A549 (cell line): ENCODE data around the gene KPTN. TPM values are rescaled to one million over a fixed set of nuclear protein-coding genes. Genes with fewer than 3 reads are reported as not detected.

Experiments
- ATAC-seq, 2 experiments: fragments of 200-7000 bp in 1 of 2; fragments of >200 bp in 1 of 2; cut with Nextera tagmentation in 1 of 2; cut with Tn5 transposase in 1 of 2; 3 replicates each; pipeline versions ENCODE4 v1.8.0 to v1.9.1; 2018 to 2020; ENCODE audit warnings: mild to moderate bottlenecking in 1 of 2, moderate library complexity in 1 of 2
- CTCF ChIA-PET: fragments of 300-600 bp; sonication (Branson Sonifier 250); formaldehyde crosslinking; extraction: SDS; loops from one replicate; lab custom pipeline; 2021; ENCODE audit warnings: antibody characterized with exemption, inconsistent platforms; lab: Yijun Ruan, JAX
- POLR2A ChIA-PET: fragments of 350-600 bp; formaldehyde crosslinking; extraction: SDS; loops from one replicate; lab custom pipeline; 2021; ENCODE audit warnings: antibody characterized with exemption, inconsistent platforms; lab: Yijun Ruan, JAX
- DNase-seq, 2 experiments: peaks; one replicate each; pipeline versions ENCODE4 v3.0.0 to v3.0.0-alpha.2; 2011 to 2016; ENCODE audit warnings: low read depth in 1 of 2, low spot score in 1 of 2
- FAIRE-seq: peaks from 2 replicates; lab custom pipeline; 2011; peaks lifted over from hg19 to GRCh38; lab: Jason Lieb, UNC
- H3K27ac ChIP-seq, 2 experiments: fragments of >200 bp; sonication (Bioruptor Twin); formaldehyde crosslinking; 3 replicates each; pipeline ENCODE4 v1.5.1; 2016 to 2017
- H3K4me1 ChIP-seq: fragments of >200 bp; sonication (Bioruptor Twin); formaldehyde crosslinking; 3 replicates; pipeline ENCODE4 v1.6.1; 2016
- H3K4me2 ChIP-seq: fragments of >200 bp; sonication (Bioruptor Twin); formaldehyde crosslinking; 3 replicates; pipeline ENCODE4 v1.6.1; 2016
- H3K4me3 ChIP-seq: fragments of >200 bp; sonication (Bioruptor Twin); formaldehyde crosslinking; 3 replicates; pipeline ENCODE4 v1.5.1; 2016
- H3K9me3 ChIP-seq: fragments of >200 bp; sonication (Bioruptor Twin); formaldehyde crosslinking; 3 replicates; pipeline ENCODE4 v1.6.1; 2016
- ATOH8 ChIP-seq: fragments of 250-450 bp; sonication (Bioruptor Pico); IDR thresholded peaks from 2 replicates; pipeline ENCODE4 v1.5.0; 2020; ENCODE audit warnings: low read depth, mild to moderate bottlenecking, moderate library complexity
- CBX2 ChIP-seq: fragments of 200-600 bp; sonication (generic); IDR thresholded peaks from 2 replicates; pipeline ENCODE4 v1.6.1; 2016; ENCODE audit warnings: low read depth, mild to moderate bottlenecking, borderline replicate concordance
- CBX8 ChIP-seq: fragments of 200-600 bp; sonication (generic); IDR thresholded peaks from 2 replicates; pipeline ENCODE4 v1.6.1; 2016
- ESRRA ChIP-seq: fragments of 150-350 bp; IDR thresholded peaks from 2 replicates; pipeline ENCODE4 v1.6.1; 2014; ENCODE audit warnings: mild to moderate bottlenecking, low read length, borderline replicate concordance
- HEYL ChIP-seq: fragments of 250-450 bp; sonication (Bioruptor Pico); IDR thresholded peaks from 2 replicates; pipeline ENCODE4 v1.8.0; 2021; ENCODE audit warnings: mild to moderate bottlenecking, moderate library complexity
- HOXB5 ChIP-seq: fragments of 250-450 bp; sonication (Bioruptor Pico); IDR thresholded peaks from 2 replicates; pipeline ENCODE4 v1.5.0; 2020; ENCODE audit warnings: mild to moderate bottlenecking, moderate library complexity
- MAZ ChIP-seq: fragments of 150-350 bp; IDR thresholded peaks from 2 replicates; pipeline ENCODE4 v1.6.1; 2014; ENCODE audit warnings: antibody characterized with exemption, low read depth, low read length, borderline replicate concordance
- RCOR1 ChIP-seq: fragments of 150-350 bp; IDR thresholded peaks from 2 replicates; pipeline ENCODE4 v1.6.1; 2014; ENCODE audit warnings: antibody characterized with exemption, low read length, low read depth
- SREBF2 ChIP-seq: fragments of 450-650 bp; IDR thresholded peaks from 2 replicates; pipeline ENCODE4 v1.6.1; 2014; ENCODE audit warnings: mild to moderate bottlenecking, moderate library complexity
- ZFP36 ChIP-seq: fragments of 450-650 bp; IDR thresholded peaks from 2 replicates; pipeline ENCODE4 v1.6.1; 2014; ENCODE audit warnings: borderline replicate concordance; ENCODE audit not compliant: partially characterized antibody
- ZSCAN20 ChIP-seq: fragments of 250-450 bp; sonication (Bioruptor Pico); IDR thresholded peaks from 2 replicates; pipeline ENCODE4 v1.8.0; 2022; ENCODE audit warnings: mild to moderate bottlenecking, moderate library complexity
- WGBS: methylation state at CpG from one replicate; pipeline ENCODE4 v1.1.6; 2017; ENCODE audit errors: missing lambda C conversion rate; 5-methylcytosine and 5-hydroxymethylcytosine counted together
- polyA plus RNA-seq, 4 experiments: library from polyadenylated mRNA; depleted of rRNA in 3 of 4; stranded (reverse); fragments of >200 nt; fragmentation: RNase III in 1 of 4; extraction: RNeasy Plus Mini Kit Qiagen cat#74134 plus additional on column Dnase treatment in 1 of 4; gene quantifications; 2 replicates in 3 of 4; 3 replicates in 1 of 4; pipeline ENCODE4 v1.2.3, GENCODE V29; 2011 to 2017
- TF ChIP-seq, protein P1 (sequence below): IDR thresholded peaks from 2 replicates; pipeline ENCODE4 v1.6.1; 2012
- TF ChIP-seq, protein P2 (sequence below): fragments of >200 bp; sonication (Bioruptor Twin); formaldehyde crosslinking; IDR thresholded peaks from 3 replicates; pipeline ENCODE4 v1.6.1; 2016
- TF ChIP-seq, protein P3 (sequence below): fragments of >200 bp; sonication (Bioruptor Twin); formaldehyde crosslinking; IDR thresholded peaks from 3 replicates; pipeline ENCODE4 v1.5.1; 2016

Gene KPTN
- polyA plus RNA-seq, 2 of the 4 experiments (the other 2 are of a cell fraction) = 10.6 to 20.6 TPM

DNA sequence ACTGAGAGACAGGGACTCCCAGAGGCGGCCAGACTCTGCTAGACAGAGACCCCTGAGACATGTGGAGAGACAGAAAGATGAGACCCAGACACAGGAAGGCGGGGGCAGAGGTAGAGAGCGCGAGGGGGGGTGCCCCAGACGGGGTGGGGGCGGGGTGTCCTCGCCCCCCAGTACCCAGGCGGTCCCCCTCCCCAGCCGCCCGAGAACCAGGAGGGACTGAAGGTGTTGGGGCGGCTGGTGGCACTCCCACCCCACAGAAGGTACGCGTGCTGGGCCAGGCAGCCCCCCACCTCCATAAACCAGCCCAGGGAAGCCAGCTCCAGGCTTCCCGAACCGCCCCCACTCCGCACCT is 12.7 kb downstream of the KPTN start:
- peaks cover 19% of the 10 kb centered on the region; the same call in 2 of the 3 replicates for H3K4me1 ChIP-seq
- peak overlapping the region; percentile 41 for H3K4me3 ChIP-seq
- ATAC-seq = peak in 1 of 2 experiments; percentile 4; a peak in 2 of 6 replicates
- H3K27ac ChIP-seq = peak overlapping the region in 1 of 2 experiments; percentile 69; a peak in 2 of 6 replicates
- no peak for FAIRE-seq
- H3K4me2 ChIP-seq = peak overlapping the region; percentile 97
- WGBS = 4% methylated on average over 6 of the region's 16 CpGs
- TF ChIP-seq, protein P1, sequence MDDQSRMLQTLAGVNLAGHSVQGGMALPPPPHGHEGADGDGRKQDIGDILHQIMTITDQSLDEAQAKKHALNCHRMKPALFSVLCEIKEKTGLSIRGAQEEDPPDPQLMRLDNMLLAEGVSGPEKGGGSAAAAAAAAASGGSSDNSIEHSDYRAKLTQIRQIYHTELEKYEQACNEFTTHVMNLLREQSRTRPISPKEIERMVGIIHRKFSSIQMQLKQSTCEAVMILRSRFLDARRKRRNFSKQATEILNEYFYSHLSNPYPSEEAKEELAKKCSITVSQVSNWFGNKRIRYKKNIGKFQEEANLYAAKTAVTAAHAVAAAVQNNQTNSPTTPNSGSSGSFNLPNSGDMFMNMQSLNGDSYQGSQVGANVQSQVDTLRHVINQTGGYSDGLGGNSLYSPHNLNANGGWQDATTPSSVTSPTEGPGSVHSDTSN = no peak
- TF ChIP-seq ESRRA = no peak
- H3K9me3 ChIP-seq = no peaks in the 10 kb centered on the region
- ChIA-PET CTCF (interaction anchor here (4.3 to 8.6 kb wide), 2 partner anchors 12 to 34 kb away, joined by 31 to 58 read pairs; partner anchors contain the start of gene KPTN), POLR2A (no interaction called here)
- DNase-seq = no peak

GRCh38 chr19:47470447-47471195 is 13.4 kb downstream of the KPTN start:
- FAIRE-seq (no peak), ATAC-seq (peak in 1 of 2 experiments; percentile 5; a peak in 3 of 6 replicates), DNase-seq (no peak)
- Histone ChIP-seq H3K4me2 (peak overlapping the region; percentile 97), H3K9me3 (no peaks in the 10 kb centered on the region), H3K27ac (no peak overlapping the region), H3K4me1 (peaks cover 19% of the 10 kb centered on the region; the same call in 2 of the 3 replicates), H3K4me3 (no peak overlapping the region; the same call in 2 of the 3 replicates)
- WGBS = 15% methylated on average over 12 of the region's 13 CpGs
- ChIA-PET CTCF (interaction anchor here (0.5 to 8.6 kb wide), 3 partner anchors 13 to 76 kb away, joined by 3 to 58 read pairs (median 31); partner anchors contain the start of gene KPTN), POLR2A (no interaction called here)
- TF ChIP-seq, protein P1 = no peak
- TF ChIP-seq HEYL (CRISPR knock-in tag) (no peak), SREBF2 (no peak), ATOH8 (CRISPR knock-in tag) (no peak), ZSCAN20 (CRISPR knock-in tag) (no peak), CBX2 (no peak), CBX8 (no peak), MAZ (no peak), HOXB5 (CRISPR knock-in tag) (no peak), RCOR1 (no peak), ZFP36 (no peak)
- TF ChIP-seq, protein P2, sequence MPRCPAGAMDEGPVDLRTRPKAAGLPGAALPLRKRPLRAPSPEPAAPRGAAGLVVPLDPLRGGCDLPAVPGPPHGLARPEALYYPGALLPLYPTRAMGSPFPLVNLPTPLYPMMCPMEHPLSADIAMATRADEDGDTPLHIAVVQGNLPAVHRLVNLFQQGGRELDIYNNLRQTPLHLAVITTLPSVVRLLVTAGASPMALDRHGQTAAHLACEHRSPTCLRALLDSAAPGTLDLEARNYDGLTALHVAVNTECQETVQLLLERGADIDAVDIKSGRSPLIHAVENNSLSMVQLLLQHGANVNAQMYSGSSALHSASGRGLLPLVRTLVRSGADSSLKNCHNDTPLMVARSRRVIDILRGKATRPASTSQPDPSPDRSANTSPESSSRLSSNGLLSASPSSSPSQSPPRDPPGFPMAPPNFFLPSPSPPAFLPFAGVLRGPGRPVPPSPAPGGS = no peak
- TF ChIP-seq, protein P3, sequence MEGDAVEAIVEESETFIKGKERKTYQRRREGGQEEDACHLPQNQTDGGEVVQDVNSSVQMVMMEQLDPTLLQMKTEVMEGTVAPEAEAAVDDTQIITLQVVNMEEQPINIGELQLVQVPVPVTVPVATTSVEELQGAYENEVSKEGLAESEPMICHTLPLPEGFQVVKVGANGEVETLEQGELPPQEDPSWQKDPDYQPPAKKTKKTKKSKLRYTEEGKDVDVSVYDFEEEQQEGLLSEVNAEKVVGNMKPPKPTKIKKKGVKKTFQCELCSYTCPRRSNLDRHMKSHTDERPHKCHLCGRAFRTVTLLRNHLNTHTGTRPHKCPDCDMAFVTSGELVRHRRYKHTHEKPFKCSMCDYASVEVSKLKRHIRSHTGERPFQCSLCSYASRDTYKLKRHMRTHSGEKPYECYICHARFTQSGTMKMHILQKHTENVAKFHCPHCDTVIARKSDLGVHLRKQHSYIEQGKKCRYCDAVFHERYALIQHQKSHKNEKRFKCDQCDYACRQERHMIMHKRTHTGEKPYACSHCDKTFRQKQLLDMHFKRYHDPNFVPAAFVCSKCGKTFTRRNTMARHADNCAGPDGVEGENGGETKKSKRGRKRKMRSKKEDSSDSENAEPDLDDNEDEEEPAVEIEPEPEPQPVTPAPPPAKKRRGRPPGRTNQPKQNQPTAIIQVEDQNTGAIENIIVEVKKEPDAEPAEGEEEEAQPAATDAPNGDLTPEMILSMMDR = no peak
